Prostate gland (tissue), 2 donors: Measurements from ENCODE around the gene TLR10.

ENCODE experiments used
- CTCF ChIP-seq, 4 experiments: fragments of 200-600 bp in 2 of 4; fragments of 450-650 bp in 2 of 4; sonication (generic) in 2 of 4; IDR thresholded peaks; 1 replicate in 3 of 4; 2 replicates in 1 of 4; pipeline ENCODE4 v1.5.1; 2016 to 2019; ENCODE audit warnings: antibody characterized with exemption in 4 of 4, mild to moderate bottlenecking in 2 of 4, moderate library complexity in 2 of 4
- POLR2AphosphoS5 ChIP-seq: sonication (generic); formaldehyde crosslinking; IDR thresholded peaks from one replicate; pipeline ENCODE4 v1.6.1; 2017; ENCODE audit warnings: antibody characterized with exemption

- no peak for TF ChIP-seq POLR2AphosphoS5
- no peak for TF ChIP-seq CTCF (IDR thresholded peaks at IDR 0.05)
These were observed 33.3 kb upstream of the TLR10 start for GRCh38 chr4:38815885-38816782.
